Left lung (tissue), 10 donors: ENCODE data around the gene SHISA3. TPM values are rescaled to one million over a fixed set of nuclear protein-coding genes. Genes with fewer than 3 reads are reported as not detected.

Source experiments
- ATAC-seq: fragments of 200-7000 bp; cut with Tn5 transposase; one replicate; pipeline ENCODE4 v1.9.1; 2020; ENCODE audit warnings: moderate library complexity
- DNase-seq, 4 donors: peaks; one replicate each; pipeline ENCODE4 v3.0.0-alpha.2; 2013 to 2020
- H3K27ac ChIP-seq, 2 donors: fragments of 200-600 bp; sonication (generic) in 1 of 2; one replicate each; pipeline versions ENCODE4 v1.5.0 to v1.8.0; 2020 to 2021
- H3K27me3 ChIP-seq, 2 donors: fragments of 200-600 bp; sonication (generic) in 1 of 2; one replicate each; pipeline versions ENCODE4 v1.5.0 to v1.8.0; 2020 to 2021
- H3K36me3 ChIP-seq, 2 donors: fragments of 200-600 bp; sonication (generic) in 1 of 2; one replicate each; pipeline versions ENCODE4 v1.5.0 to v1.8.0; 2020 to 2021
- H3K4me1 ChIP-seq, 2 donors: fragments of 200-600 bp; one replicate each; pipeline ENCODE4 v1.8.0; 2021
- H3K4me3 ChIP-seq, 2 donors: fragments of 200-600 bp; sonication (generic) in 1 of 2; one replicate each; pipeline versions ENCODE4 v1.5.0 to v1.8.0; 2020 to 2021; ENCODE audit warnings: mild to moderate bottlenecking in 1 of 2
- H3K9me3 ChIP-seq, 2 donors: fragments of 200-600 bp; sonication (generic) in 1 of 2; one replicate each; pipeline versions ENCODE4 v1.5.0 to v1.8.0; 2020 to 2021
- intact Hi-C, 2 donors: fragments of 100-400 bp; cut with DNase I; formaldehyde crosslinking; loops; one replicate each; pipeline versions ENCODE4 v1.11.2 to v1.14.2; 2022
- polyA plus RNA-seq, 6 donors: library from polyadenylated mRNA; unstranded; fragments of 120-200 nt; gene quantifications; one replicate each; pipeline ENCODE4 v1.2.1, GENCODE V29; 2013; ENCODE audit not compliant: insufficient read length in 6 of 6
- total RNA-seq, 2 donors: library from RNA; stranded (reverse); fragmentation: NEBNext Ultra II Directional; extraction: Animal tissue kit (Norgen Biotek cat#: 25700); gene quantifications; one replicate each; pipeline ENCODE4 v1.2.1, GENCODE V29; 2021
- TF ChIP-seq, protein P1 (sequence below), 2 donors: fragments of 200-600 bp; sonication (generic) in 1 of 2; IDR thresholded peaks; one replicate each; pipeline versions ENCODE4 v1.5.0 to v1.8.0; 2021; ENCODE audit warnings: antibody characterized with exemption in 2 of 2
- donor health status: DM: no; HTN: yes; CAD: no.
- donor health status: DM: no; HTN: no; CAD: no.

Gene SHISA3
- total and polyA plus RNA-seq, 8 donors, result 1.9 to 42.3 (median 32.5) TPM

DNA sequence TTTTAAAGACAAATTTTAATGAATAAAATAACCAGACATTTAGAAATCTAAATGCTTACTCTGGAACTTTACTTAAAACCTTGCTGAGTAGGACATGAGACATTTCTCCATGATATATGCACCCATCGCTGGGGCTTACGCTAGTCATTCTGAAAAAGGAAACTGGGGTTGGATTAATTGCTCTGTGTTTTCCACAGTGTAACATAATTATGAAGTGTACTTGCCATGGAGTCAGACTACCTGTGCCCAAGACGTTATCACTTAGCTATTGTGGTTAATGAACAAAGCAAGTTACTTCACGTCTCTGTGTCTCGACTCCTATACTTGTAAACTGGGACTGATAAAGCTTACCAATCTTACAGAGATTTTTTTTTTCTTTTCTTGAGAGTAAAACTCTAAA lies 47.8 kb downstream of the SHISA3 start:
- intact Hi-C loops, result no loop called here

DNA sequence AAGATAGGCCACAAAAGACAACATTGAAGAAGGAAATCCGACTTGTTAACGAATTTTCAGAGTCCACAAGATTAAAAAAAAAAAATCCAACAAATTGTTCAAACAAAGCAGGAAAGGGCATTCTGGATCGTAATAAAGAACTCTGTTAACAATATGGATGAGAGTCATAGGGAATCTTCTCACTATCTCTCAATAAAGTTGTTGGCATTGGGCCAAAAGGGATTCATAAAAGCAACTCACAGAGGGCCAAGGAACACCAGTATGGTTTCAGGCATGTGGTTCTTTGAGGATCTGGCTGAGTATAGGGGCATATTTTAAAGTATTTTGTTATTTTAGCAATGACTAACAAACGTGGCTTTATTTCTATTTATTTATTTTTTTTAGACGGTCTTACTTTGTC lies 49.5 kb downstream of the SHISA3 start:
- H3K27ac ChIP-seq, result no peak overlapping the region
- TF ChIP-seq, protein P1, sequence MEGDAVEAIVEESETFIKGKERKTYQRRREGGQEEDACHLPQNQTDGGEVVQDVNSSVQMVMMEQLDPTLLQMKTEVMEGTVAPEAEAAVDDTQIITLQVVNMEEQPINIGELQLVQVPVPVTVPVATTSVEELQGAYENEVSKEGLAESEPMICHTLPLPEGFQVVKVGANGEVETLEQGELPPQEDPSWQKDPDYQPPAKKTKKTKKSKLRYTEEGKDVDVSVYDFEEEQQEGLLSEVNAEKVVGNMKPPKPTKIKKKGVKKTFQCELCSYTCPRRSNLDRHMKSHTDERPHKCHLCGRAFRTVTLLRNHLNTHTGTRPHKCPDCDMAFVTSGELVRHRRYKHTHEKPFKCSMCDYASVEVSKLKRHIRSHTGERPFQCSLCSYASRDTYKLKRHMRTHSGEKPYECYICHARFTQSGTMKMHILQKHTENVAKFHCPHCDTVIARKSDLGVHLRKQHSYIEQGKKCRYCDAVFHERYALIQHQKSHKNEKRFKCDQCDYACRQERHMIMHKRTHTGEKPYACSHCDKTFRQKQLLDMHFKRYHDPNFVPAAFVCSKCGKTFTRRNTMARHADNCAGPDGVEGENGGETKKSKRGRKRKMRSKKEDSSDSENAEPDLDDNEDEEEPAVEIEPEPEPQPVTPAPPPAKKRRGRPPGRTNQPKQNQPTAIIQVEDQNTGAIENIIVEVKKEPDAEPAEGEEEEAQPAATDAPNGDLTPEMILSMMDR (IDR thresholded peaks at IDR 0.05), result no peak
- H3K9me3 ChIP-seq, result peaks cover 0 to 1% of the 10 kb centered on the region in 2 donors
- no peak for DNase-seq
- ATAC-seq, result no peak
- intact Hi-C loops, result no loop called here
- no peaks in the 10 kb centered on the region for H3K4me1 ChIP-seq
- no peaks in the 10 kb centered on the region for H3K27me3 ChIP-seq
- peaks cover 3 to 42% of the 10 kb centered on the region in 2 donors for H3K36me3 ChIP-seq
- H3K4me3 ChIP-seq, result no peak overlapping the region

More for the DNA sequence above, 47.8 kb downstream of the SHISA3 start:
- Histone ChIP-seq H3K27me3 (no peaks in the 10 kb centered on the region), H3K36me3 (peaks cover 3 to 28% of the 10 kb centered on the region in 2 donors), H3K4me1 (no peaks in the 10 kb centered on the region), H3K9me3 (peaks cover 0 to 2% of the 10 kb centered on the region in 2 donors), H3K27ac (no peak overlapping the region), H3K4me3 (no peak overlapping the region)
- no peak for ATAC-seq
- DNase-seq, result no peak
- TF ChIP-seq, protein P1 (IDR thresholded peaks at IDR 0.05), result no peak

Other genes starting within 250 kb of the SHISA3 start
- under 1 TPM; 0.23 to 0.42 TPM for gene BEND4, start 244.8 kb upstream of the SHISA3 start, total RNA-seq
- under 1 TPM; 0.03 to 0.07 (median 0.04) TPM for gene BEND4, start 244.8 kb upstream of the SHISA3 start, polyA plus RNA-seq